AG04450 (cell line): Measurements from ENCODE around the gene N4BP2L2. TPM values are rescaled to one million over a fixed set of nuclear protein-coding genes. Genes with fewer than 3 reads are reported as not detected.

Source experiments
- CTCF ChIA-PET: fragments of 300-600, 350-600 bp; formaldehyde crosslinking; extraction: SDS; loops from one replicate; lab custom pipeline; 2022; ENCODE audit warnings: antibody characterized with exemption, inconsistent platforms; lab: Charles Lee
- POLR2A ChIA-PET: fragments of 350-600 bp; formaldehyde crosslinking; extraction: SDS; loops from one replicate; lab custom pipeline; 2021; ENCODE audit warnings: antibody characterized with exemption, inconsistent platforms; lab: Yijun Ruan, JAX
- DNase-seq: peaks from one replicate; pipeline ENCODE4 v3.0.0-alpha.2; 2011; ENCODE audit warnings: low read depth, low spot score
- H3K27ac ChIP-seq: one replicate; pipeline ENCODE4 v1.5.1; 2012; ENCODE audit warnings: low read depth, low read length, control low read depth
- H3K27me3 ChIP-seq: one replicate; pipeline ENCODE4 v1.6.0; 2012; ENCODE audit warnings: low read length; ENCODE audit not compliant: control insufficient read depth, insufficient read depth
- H3K4me3 ChIP-seq: 2 replicates; pipeline ENCODE4 v1.5.1; 2011; ENCODE audit warnings: mild to moderate bottlenecking, low read depth, low read length, control low read depth
- H3K9me3 ChIP-seq: 2 replicates; pipeline ENCODE4 v1.5.1; 2012; ENCODE audit warnings: low read length; ENCODE audit not compliant: control insufficient read depth, insufficient read depth
- CTCF ChIP-seq: IDR thresholded peaks from 2 replicates; pipeline ENCODE4 v1.5.1; 2011; ENCODE audit warnings: low read depth, low read length, control low read depth, inconsistent platforms
- polyA minus RNA-seq: library from RNA; depleted of rRNA, polyadenylated mRNA; stranded (reverse); fragments of >200 nt; gene quantifications from 2 replicates; pipeline ENCODE4 v1.2.3, GENCODE V29; 2011; rRNA and poly(A)+ RNA removed
- polyA plus RNA-seq: library from polyadenylated mRNA; depleted of rRNA; stranded (reverse); fragments of >200 nt; gene quantifications from 2 replicates; pipeline ENCODE4 v1.2.3, GENCODE V29; 2011; rRNA removed

The N4BP2L2 gene
- polyA plus RNA-seq (55.4 and 74.5 TPM in 2 replicates), polyA minus RNA-seq (17.0 and 36.9 TPM in 2 replicates)

- TF ChIP-seq CTCF = peak; percentile 47
- ChIA-PET CTCF (interaction anchor here (1.0 to 1.9 kb wide), 3 partner anchors 12 to 629 kb away, joined by 3 to 7 read pairs (median 4); no protein-coding TSS in a partner anchor), POLR2A (interaction anchor here (0.7 kb wide), 2 partner anchors 122 to 980 kb away, joined by 3 read pairs; no protein-coding TSS in a partner anchor)
Observed at GRCh38 chr13:32538621-32539246, at the start of gene N4BP2L2. Gene N4BP2L2 (minus strand): TSS chr13:32538795. CDS start chr13:32537027, 1,768 bp downstream.

GRCh38 chr13:32587811-32588170 lies 49.2 kb upstream of the N4BP2L2 start:
- no peak for DNase-seq
- ChIA-PET POLR2A (interaction anchor here (1.1 to 1.6 kb wide), 2 partner anchors 52 to 1055 kb away, joined by 3 to 4 read pairs; no protein-coding TSS in a partner anchor), CTCF (interaction anchor here (0.6 to 4.3 kb wide), 12 partner anchors 52 to 1137 kb away, joined by 3 to 31 read pairs (median 7); no protein-coding TSS in a partner anchor)

More at GRCh38 chr13:32538621-32539246, at the start of gene N4BP2L2:
- Histone ChIP-seq H3K4me3 (peak within 1 kb of the TSS; percentile 69), H3K27ac (peak within 1 kb of the TSS; percentile 88), H3K27me3 (no peaks in the 10 kb centered on the region), H3K9me3 (no peaks in the 10 kb centered on the region)
- peak; percentile 93 for DNase-seq

GRCh38 chr13:32587011-32587810 lies 48.6 kb upstream of the N4BP2L2 start:
- Histone ChIP-seq H3K27me3 (no peaks in the 10 kb centered on the region), H3K27ac (peak overlapping the region; percentile 74), H3K9me3 (no peaks in the 10 kb centered on the region), H3K4me3 (peak overlapping the region; percentile 87)
- ChIA-PET CTCF (interaction anchor here (0.6 to 4.3 kb wide), 12 partner anchors 53 to 1137 kb away, joined by 3 to 31 read pairs (median 7); no protein-coding TSS in a partner anchor), POLR2A (interaction anchor here (1.1 to 1.6 kb wide), 2 partner anchors 52 to 1056 kb away, joined by 3 to 4 read pairs; no protein-coding TSS in a partner anchor)
- no peak for TF ChIP-seq CTCF
- DNase-seq = no peak

More at GRCh38 chr13:32587811-32588170, 49.2 kb upstream of the N4BP2L2 start:
- Histone ChIP-seq H3K27ac (peak overlapping the region; percentile 74), H3K9me3 (no peaks in the 10 kb centered on the region), H3K27me3 (no peaks in the 10 kb centered on the region), H3K4me3 (peak overlapping the region; percentile 87)
- no peak for TF ChIP-seq CTCF

GRCh38 chr13:32586080-32586900 lies 47.7 kb upstream of the N4BP2L2 start, which contains the start of gene PDS5B:
Gene PDS5B (plus strand): TSS chr13:32586452. CDS start chr13:32648773, 62,321 bp downstream.
- H3K27ac ChIP-seq = peak within 1 kb of the TSS; percentile 74
- DNase-seq = peak; percentile 86
- TF ChIP-seq CTCF = peak; percentile 61
- ChIA-PET POLR2A (interaction anchor here (0.5 to 1.6 kb wide), 7 partner anchors 53 to 1137 kb away, joined by 3 to 5 read pairs (median 4); no protein-coding TSS in a partner anchor), CTCF (interaction anchor here (0.6 to 4.3 kb wide), 34 partner anchors 9 to 1138 kb away, joined by 3 to 31 read pairs (median 5); no protein-coding TSS in a partner anchor)
- H3K27me3 ChIP-seq = no peaks in the 10 kb centered on the region
- H3K9me3 ChIP-seq = no peaks in the 10 kb centered on the region
- H3K4me3 ChIP-seq = peak within 1 kb of the TSS; percentile 87
